ENCODE results near the gene KIRREL1. TPM values are rescaled to one million over a fixed set of nuclear protein-coding genes. Genes with fewer than 3 reads are reported as not detected.

KIRREL1 gene
- total and polyA plus RNA-seq, 2 of the 8 experiments (the other 6 are each of a cell fraction or from before 2014, with no cell fraction given): 14.2 to 39.0 TPM

DNA sequence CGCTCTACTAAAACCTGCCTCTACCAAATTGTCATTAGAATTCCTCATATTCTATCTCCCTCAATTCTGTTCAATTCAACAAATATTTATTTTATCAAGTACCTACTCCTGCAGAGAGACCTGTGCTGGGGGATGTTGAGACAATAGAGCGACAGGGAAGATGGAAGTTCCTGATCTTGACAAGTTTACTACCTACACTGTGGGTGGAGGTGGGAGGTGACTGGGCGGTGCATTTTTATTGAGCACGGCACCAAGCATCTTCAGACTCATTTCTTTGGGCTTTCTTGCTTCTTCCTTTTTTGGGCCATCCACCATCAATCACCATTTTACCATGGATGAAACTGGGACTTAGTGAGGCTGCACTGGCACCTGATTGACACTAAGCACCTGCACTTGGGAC lies 61.3 kb downstream of the KIRREL1 start:
- FAIRE-seq: no peak
- H3K9me3 ChIP-seq (ENCODE audit: insufficient read depth in 2 of 2, low read depth in 1 of 2, low read length in 1 of 2): no peaks in the 10 kb centered on the region
- TF ChIP-seq TAF1 (IDR thresholded peaks at IDR 0.05; ENCODE audit: low read depth, low read length): no peak
- TF ChIP-seq CHD1 (IDR thresholded peaks at IDR 0.05; ENCODE audit: low read depth, low read length): no peak
- no peak for TF ChIP-seq NANOG (IDR thresholded peaks at IDR 0.05; ENCODE audit: insufficient read depth, low read depth, low read length, poor library complexity, severe bottlenecking)
- TF ChIP-seq SP4 (IDR thresholded peaks at IDR 0.05; ENCODE audit: low read length): no peak
- H2BK5ac ChIP-seq (ENCODE audit: low read depth, low read length): no peak overlapping the region
- peaks cover 2% of the 10 kb centered on the region; the same call in 1 of the 2 replicates for H3K23me2 ChIP-seq (ENCODE audit: low read depth, low read length)
- H4K91ac ChIP-seq (replicated peaks; ENCODE audit: insufficient read length, low read length): no peak overlapping the region
- no peak overlapping the region for H3K23ac ChIP-seq (ENCODE audit: insufficient read length)
- no peaks in the 10 kb centered on the region; a peak in 1 of 8 replicates for H3K36me3 ChIP-seq (ENCODE audit: control insufficient read depth in 2 of 4, insufficient read depth in 4 of 4, low read length in 3 of 4)
- no peak overlapping the region for H3K14ac ChIP-seq (ENCODE audit: insufficient read length)
- peaks cover 17% of the 10 kb centered on the region for H3K79me1 ChIP-seq (ENCODE audit: low read depth, low read length)
- H4K20me1 ChIP-seq (replicated peaks in 1 of 2; ENCODE audit: control insufficient read depth in 1 of 2, insufficient read depth in 2 of 2, low read length in 2 of 2): peaks cover 0 to 2% of the 10 kb centered on the region in 2 experiments
- no peak overlapping the region for H3K9ac ChIP-seq (replicated peaks in 1 of 4; ENCODE audit: extremely low read depth in 1 of 4, low read depth in 3 of 4, low read length in 3 of 4)
- no peaks in the 10 kb centered on the region for H3K27me3 ChIP-seq (replicated peaks in 1 of 4; ENCODE audit: control insufficient read depth in 3 of 4, extremely low read depth in 1 of 4, insufficient read depth in 3 of 4, low read length in 3 of 4)
- H3K4me3 ChIP-seq (ENCODE audit: extremely low read depth in 1 of 4, insufficient read depth in 2 of 4, low read depth in 3 of 4, low read length in 4 of 4): no peak overlapping the region
- H3K4me2 ChIP-seq (ENCODE audit: insufficient read depth in 1 of 2, low read depth in 2 of 2, low read length in 2 of 2): no peak overlapping the region
- DNase-seq (ENCODE audit: low read depth in 1 of 2, low spot score in 2 of 2): no peak
- H3K4ac ChIP-seq (replicated peaks; ENCODE audit: insufficient read length, low read depth, low read length): no peak overlapping the region
- POLR2A ChIA-PET (ENCODE audit: partially characterized antibody): interaction anchor here (1.1 to 1.6 kb wide), 2 partner anchors 9 kb away, joined by 5 to 8 read pairs; no protein-coding TSS in a partner anchor
- no peak overlapping the region for H4K8ac ChIP-seq (ENCODE audit: extremely low read depth, insufficient read depth, low read length)
- H2BK20ac ChIP-seq (ENCODE audit: low read length): no peak overlapping the region
- no peak overlapping the region for H3K18ac ChIP-seq (ENCODE audit: extremely low read depth, low read length)
- no peak overlapping the region for H2BK120ac ChIP-seq (replicated peaks; ENCODE audit: low read depth, low read length)
- peaks cover 0 to 17% (median 9%) of the 10 kb centered on the region in 4 experiments; a peak in 6 of 7 replicates for H3K4me1 ChIP-seq (replicated peaks in 1 of 4; ENCODE audit: control insufficient read depth in 3 of 4, insufficient read depth in 4 of 4, low read length in 3 of 4)
- no peak overlapping the region for H2AFZ ChIP-seq (ENCODE audit: low read length)
- no peak overlapping the region for H3K27ac ChIP-seq (ENCODE audit: low read depth, low read length)
- H2BK15ac ChIP-seq (ENCODE audit: low read length): no peak overlapping the region
- no peak overlapping the region for H4K5ac ChIP-seq (ENCODE audit: insufficient read length, low read depth, low read length)
- CTCF ChIA-PET (ENCODE audit: partially characterized antibody): interaction anchor here (0.9 to 9.0 kb wide), 8 partner anchors 9 to 71 kb away, joined by 3 to 75 read pairs (median 7); partner anchors contain the start of gene KIRREL1
- peaks cover 0 to 17% of the 10 kb centered on the region in 2 experiments; a peak in 1 of 4 replicates for H3K79me2 ChIP-seq (ENCODE audit: control insufficient read depth in 1 of 2, insufficient read depth in 2 of 2, low read length in 2 of 2)
- no peak overlapping the region for H2AK5ac ChIP-seq (ENCODE audit: low read depth, low read length)
- 96% methylated on average over 4 of the region's 4 CpGs; no CpG with 5 or more reads in 1 of the 2 experiments for WGBS, 2 experiments (ENCODE audit: extremely low coverage in 1 of 2, insufficient coverage in 1 of 2, insufficient read length in 1 of 2, insufficient replicate concordance in 2 of 2, low coverage in 1 of 2, low lambda C conversion rate in 2 of 2, missing lambda C conversion rate in 1 of 2)
- no peak overlapping the region for H3K56ac ChIP-seq (replicated peaks; ENCODE audit: insufficient read length, low read depth, low read length)
- no peak overlapping the region for H2BK12ac ChIP-seq (ENCODE audit: low read depth, low read length)
